K562 (cell line): ENCODE measurements around the gene ADAM15. TPM values are rescaled to one million over a fixed set of nuclear protein-coding genes. Genes with fewer than 3 reads are reported as not detected.

ENCODE experiments used
- DNMT1 ChIP-seq: fragments of 450-650 bp; IDR thresholded peaks from 2 replicates; pipeline ENCODE4 v1.6.1; 2016; ENCODE audit warnings: antibody characterized with exemption, mild to moderate bottlenecking
- EHMT2 ChIP-seq: fragments of 450-650 bp; IDR thresholded peaks from 2 replicates; pipeline ENCODE4 v1.6.1; 2018; ENCODE audit warnings: antibody characterized with exemption
- ELF2 ChIP-seq: fragments of 250-450 bp; sonication (Bioruptor Pico); IDR thresholded peaks from 2 replicates; pipeline ENCODE4 v1.5.0; 2021; ENCODE audit warnings: mild to moderate bottlenecking
- ELF4 ChIP-seq: fragments of 450-650 bp; formaldehyde crosslinking; IDR thresholded peaks from 2 replicates; pipeline ENCODE4 v1.4.0; 2022; ENCODE audit warnings: missing genetic modification characterization
- ESRRA ChIP-seq: fragments of 450-650 bp; IDR thresholded peaks from 2 replicates; pipeline ENCODE4 v1.6.1; 2014; ENCODE audit warnings: low read depth, mild to moderate bottlenecking, moderate library complexity, borderline replicate concordance
- EZH2 ChIP-seq: IDR thresholded peaks from 2 replicates; pipeline ENCODE4 v1.6.1; 2012; ENCODE audit warnings: low read depth, mild to moderate bottlenecking, inconsistent platforms, low read length, borderline replicate concordance
- HNRNPL ChIP-seq: fragments of 200-400 bp; formaldehyde crosslinking; IDR thresholded peaks from 2 replicates; pipeline ENCODE4 v1.6.1; 2017; ENCODE audit warnings: low read depth, mild to moderate bottlenecking, low read length
- JUNB ChIP-seq: fragments of 450-650 bp; formaldehyde crosslinking; conservative IDR thresholded peaks from 2 replicates; pipeline ENCODE4 v1.4.0; 2020; ENCODE audit warnings: mild to moderate bottlenecking
- PHF8 ChIP-seq: fragments of 200-600 bp; sonication (generic); IDR thresholded peaks from 2 replicates; pipeline ENCODE4 v1.6.1; 2012; ENCODE audit warnings: mixed run types, mild to moderate bottlenecking, inconsistent platforms, low read length, moderate library complexity, borderline replicate concordance
- POLR2G ChIP-seq: fragments of 200-400 bp; formaldehyde crosslinking; IDR thresholded peaks from 2 replicates; pipeline ENCODE4 v1.6.1; 2017; ENCODE audit warnings: low read depth, mild to moderate bottlenecking, antibody characterized with exemption, low read length, moderate library complexity
- POLR2H ChIP-seq: IDR thresholded peaks from 2 replicates; pipeline ENCODE4 v1.6.1; 2016; ENCODE audit warnings: missing genetic modification characterization, low read depth, mild to moderate bottlenecking, control low read depth, missing compliant biosample characterization, moderate library complexity
- PRPF4 ChIP-seq: fragments of 200-400 bp; formaldehyde crosslinking; IDR thresholded peaks from one replicate; pipeline ENCODE4 v1.6.1; 2017; ENCODE audit warnings: low read length, low read depth, mild to moderate bottlenecking; ENCODE audit not compliant: insufficient read depth, poor library complexity, severe bottlenecking
- PTTG1 ChIP-seq: fragments of 450-650 bp; IDR thresholded peaks from 2 replicates; pipeline ENCODE4 v1.6.1; 2016; ENCODE audit warnings: low read depth, mild to moderate bottlenecking, missing genetic modification characterization, missing compliant biosample characterization
- SMAD4 ChIP-seq: fragments of 250-450 bp; sonication (Bioruptor Pico); conservative IDR thresholded peaks from 2 replicates; pipeline ENCODE4 v1.8.0; 2021; ENCODE audit warnings: inconsistent platforms, mild to moderate bottlenecking, moderate library complexity
- TBL1XR1 ChIP-seq, 2 experiments: IDR thresholded peaks; 2 replicates each; pipeline ENCODE4 v1.6.1; 2012; ENCODE audit warnings: improper control_type of control experiment in 2 of 2, low read length in 2 of 2, mild to moderate bottlenecking in 1 of 2
- U2AF2 ChIP-seq: fragments of 200-400 bp; formaldehyde crosslinking; optimal IDR thresholded peaks from 2 replicates; pipeline ENCODE3; 2017; ENCODE audit warnings: low read depth, mild to moderate bottlenecking, low read length
- ZNF232 ChIP-seq: sonication (generic); formaldehyde crosslinking; IDR thresholded peaks from 2 replicates; pipeline ENCODE4 v1.8.0; 2022; ENCODE audit warnings: mild to moderate bottlenecking, missing genetic modification reagents
- polyA plus RNA-seq, 8 experiments: library from polyadenylated mRNA; depleted of rRNA in 4 of 8; stranded (reverse) in 5 of 8; unstranded in 3 of 8; fragments of >200 nt; fragmentation: Nextera tagmentation in 2 of 8; fragmentation: Illumina TruSeq in 1 of 8; extraction: Ambion mirVana in 2 of 8; extraction: Trizol in 1 of 8; gene quantifications; 2 replicates each; pipeline versions ENCODE4 v1.2.1 to v1.2.3, GENCODE V29; 2011 to 2014; ENCODE audit warnings: inconsistent platforms in 1 of 8, missing spikeins in 1 of 8
- total RNA-seq, 7 experiments: library from RNA; depleted of rRNA in 6 of 7; stranded (reverse); fragments of >200 nt in 6 of 7; fragmentation: Illumina TruSeq in 2 of 7; extraction: Trizol in 2 of 7; gene quantifications; 2 replicates each; pipeline versions ENCODE4 v1.2.1 to v1.2.3, GENCODE V29; 2011 to 2021; ENCODE audit warnings: low replicate concordance in 1 of 7
- TF ChIP-seq, protein P1 (sequence below): fragments of 450-650 bp; formaldehyde crosslinking; conservative IDR thresholded peaks from 2 replicates; pipeline ENCODE4 v1.4.0; 2022; ENCODE audit warnings: mild to moderate bottlenecking, missing genetic modification characterization
- TF ChIP-seq, protein P2 (sequence below): sonication (generic); formaldehyde crosslinking; IDR thresholded peaks from 2 replicates; pipeline ENCODE4 v1.5.0; 2020; ENCODE audit warnings: missing genetic modification reagents
- TF ChIP-seq, protein P3 (sequence below): fragments of 450-650 bp; conservative IDR thresholded peaks from 2 replicates; pipeline ENCODE4 v1.6.1; 2016; ENCODE audit warnings: missing genetic modification characterization, low read depth, mild to moderate bottlenecking, control low read depth, missing compliant biosample characterization
- TF ChIP-seq, protein P4 (sequence below): fragments of 250-450 bp; sonication (Bioruptor Pico); IDR thresholded peaks from 2 replicates; pipeline ENCODE4 v1.5.0; 2020; ENCODE audit warnings: mild to moderate bottlenecking
- TF ChIP-seq, protein P5 (sequence below), 2 experiments: fragments of 250-450 bp in 1 of 2; fragments of 450-650 bp in 1 of 2; sonication (Bioruptor Pico) in 1 of 2; IDR thresholded peaks; 2 replicates each; pipeline versions ENCODE4 v1.6.1 to v1.8.0; 2016 to 2021; ENCODE audit warnings: mild to moderate bottlenecking in 2 of 2, moderate library complexity in 2 of 2, missing compliant biosample characterization in 1 of 2, missing genetic modification characterization in 1 of 2

The ADAM15 gene
- total and polyA plus RNA-seq, 9 of the 15 experiments (the other 6 are each of a cell fraction or from before 2014, with no cell fraction given), result 0.69 to 72.3 (median 32.8) TPM

DNA sequence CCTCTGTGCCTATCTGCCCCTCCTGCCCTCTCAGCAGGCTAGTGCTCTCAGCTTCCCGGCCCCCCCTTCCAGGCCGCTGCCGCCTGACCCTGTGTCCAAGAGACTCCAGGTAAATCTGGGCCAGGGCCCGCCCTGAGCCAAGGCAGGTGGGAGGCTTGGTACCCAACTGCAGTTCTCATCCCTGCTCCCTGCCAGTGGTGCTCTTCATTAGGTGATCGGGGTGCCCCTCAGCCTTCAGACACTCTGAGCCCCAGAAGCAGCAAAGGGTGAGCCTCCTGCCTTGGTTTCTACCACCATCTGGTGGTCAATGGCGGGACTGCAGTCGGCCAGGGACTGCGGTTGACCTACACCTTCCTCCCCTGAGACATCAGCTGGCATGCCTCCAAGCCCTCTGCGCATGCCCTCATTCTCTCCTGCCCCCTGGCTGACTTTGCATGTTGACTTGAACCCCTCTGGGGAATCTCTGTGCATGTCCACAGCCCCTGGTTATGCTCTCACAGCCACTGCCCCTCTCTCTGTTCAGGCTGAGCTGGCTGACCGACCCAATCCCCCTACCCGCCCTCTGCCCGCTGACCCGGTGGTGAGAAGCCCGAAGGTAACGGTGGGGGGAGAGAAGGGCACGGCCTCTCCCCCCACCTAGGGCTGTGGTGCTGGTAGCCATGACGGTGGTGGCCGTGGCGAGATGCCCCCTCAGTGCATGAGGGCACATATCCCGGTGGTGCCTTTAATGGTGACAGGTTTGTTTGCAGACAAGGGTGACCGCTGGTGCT lies 10.4 kb downstream of the ADAM15 start (continued):
- TF ChIP-seq, protein P1, sequence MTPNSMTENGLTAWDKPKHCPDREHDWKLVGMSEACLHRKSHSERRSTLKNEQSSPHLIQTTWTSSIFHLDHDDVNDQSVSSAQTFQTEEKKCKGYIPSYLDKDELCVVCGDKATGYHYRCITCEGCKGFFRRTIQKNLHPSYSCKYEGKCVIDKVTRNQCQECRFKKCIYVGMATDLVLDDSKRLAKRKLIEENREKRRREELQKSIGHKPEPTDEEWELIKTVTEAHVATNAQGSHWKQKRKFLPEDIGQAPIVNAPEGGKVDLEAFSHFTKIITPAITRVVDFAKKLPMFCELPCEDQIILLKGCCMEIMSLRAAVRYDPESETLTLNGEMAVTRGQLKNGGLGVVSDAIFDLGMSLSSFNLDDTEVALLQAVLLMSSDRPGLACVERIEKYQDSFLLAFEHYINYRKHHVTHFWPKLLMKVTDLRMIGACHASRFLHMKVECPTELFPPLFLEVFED (CRISPR knock-in tag), result no peak
- TF ChIP-seq ZNF232 (CRISPR knock-in tag), result no peak
- peak; percentile 47; the same call in 1 of the 2 replicates for TF ChIP-seq POLR2G
- no peak for TF ChIP-seq POLR2H
- TF ChIP-seq, protein P2, sequence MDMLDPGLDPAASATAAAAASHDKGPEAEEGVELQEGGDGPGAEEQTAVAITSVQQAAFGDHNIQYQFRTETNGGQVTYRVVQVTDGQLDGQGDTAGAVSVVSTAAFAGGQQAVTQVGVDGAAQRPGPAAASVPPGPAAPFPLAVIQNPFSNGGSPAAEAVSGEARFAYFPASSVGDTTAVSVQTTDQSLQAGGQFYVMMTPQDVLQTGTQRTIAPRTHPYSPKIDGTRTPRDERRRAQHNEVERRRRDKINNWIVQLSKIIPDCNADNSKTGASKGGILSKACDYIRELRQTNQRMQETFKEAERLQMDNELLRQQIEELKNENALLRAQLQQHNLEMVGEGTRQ (CRISPR knock-in tag), result no peak
- no peak for TF ChIP-seq TBL1XR1 (IDR thresholded peaks at IDR 0.05; ENCODE audit: low read length in 2 of 2)
- no peak for TF ChIP-seq PRPF4
- TF ChIP-seq, protein P3, sequence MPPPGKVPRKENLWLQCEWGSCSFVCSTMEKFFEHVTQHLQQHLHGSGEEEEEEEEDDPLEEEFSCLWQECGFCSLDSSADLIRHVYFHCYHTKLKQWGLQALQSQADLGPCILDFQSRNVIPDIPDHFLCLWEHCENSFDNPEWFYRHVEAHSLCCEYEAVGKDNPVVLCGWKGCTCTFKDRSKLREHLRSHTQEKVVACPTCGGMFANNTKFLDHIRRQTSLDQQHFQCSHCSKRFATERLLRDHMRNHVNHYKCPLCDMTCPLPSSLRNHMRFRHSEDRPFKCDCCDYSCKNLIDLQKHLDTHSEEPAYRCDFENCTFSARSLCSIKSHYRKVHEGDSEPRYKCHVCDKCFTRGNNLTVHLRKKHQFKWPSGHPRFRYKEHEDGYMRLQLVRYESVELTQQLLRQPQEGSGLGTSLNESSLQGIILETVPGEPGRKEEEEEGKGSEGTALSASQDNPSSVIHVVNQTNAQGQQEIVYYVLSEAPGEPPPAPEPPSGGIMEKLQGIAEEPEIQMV (tag), result no peak
- TF ChIP-seq, protein P4, sequence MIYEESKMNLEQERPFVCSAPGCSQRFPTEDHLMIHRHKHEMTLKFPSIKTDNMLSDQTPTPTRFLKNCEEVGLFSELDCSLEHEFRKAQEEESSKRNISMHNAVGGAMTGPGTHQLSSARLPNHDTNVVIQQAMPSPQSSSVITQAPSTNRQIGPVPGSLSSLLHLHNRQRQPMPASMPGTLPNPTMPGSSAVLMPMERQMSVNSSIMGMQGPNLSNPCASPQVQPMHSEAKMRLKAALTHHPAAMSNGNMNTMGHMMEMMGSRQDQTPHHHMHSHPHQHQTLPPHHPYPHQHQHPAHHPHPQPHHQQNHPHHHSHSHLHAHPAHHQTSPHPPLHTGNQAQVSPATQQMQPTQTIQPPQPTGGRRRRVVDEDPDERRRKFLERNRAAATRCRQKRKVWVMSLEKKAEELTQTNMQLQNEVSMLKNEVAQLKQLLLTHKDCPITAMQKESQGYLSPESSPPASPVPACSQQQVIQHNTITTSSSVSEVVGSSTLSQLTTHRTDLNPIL, result no peak
- TF ChIP-seq, protein P5, sequence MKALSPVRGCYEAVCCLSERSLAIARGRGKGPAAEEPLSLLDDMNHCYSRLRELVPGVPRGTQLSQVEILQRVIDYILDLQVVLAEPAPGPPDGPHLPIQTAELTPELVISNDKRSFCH (CRISPR knock-in tag; IDR thresholded peaks at IDR 0.05), result no peak
- TF ChIP-seq, protein P5 (tag; IDR thresholded peaks at IDR 0.05), result no peak
- TF ChIP-seq EZH2, result no peak
- TF ChIP-seq DNMT1, result no peak
- no peak for TF ChIP-seq ELF4 (CRISPR knock-in tag)
- TF ChIP-seq SMAD4 (CRISPR knock-in tag), result no peak
- no peak for TF ChIP-seq PTTG1
- peak; percentile 87 for TF ChIP-seq ESRRA
- no peak for TF ChIP-seq PHF8
- no peak for TF ChIP-seq ELF2 (CRISPR knock-in tag)
- TF ChIP-seq JUNB (CRISPR knock-in tag), result no peak
- TF ChIP-seq EHMT2, result no peak
- no peak for TF ChIP-seq U2AF2
- no peak for TF ChIP-seq HNRNPL
